Stimulated activated CD4-positive, alpha-beta T cell treated with anti-CD3 and anti-CD28 coated beads, Interleukin-15, amount 100 ng/mL, for 24 hours (primary cell): ENCODE data around the gene FLRT1.
"Not testable (repeated sequence)": the region's sequence is repeated elsewhere in the genome, so short reads cannot be mapped to it uniquely, and the experiment has no call there.

Experiments
- DNase-seq: peaks from one replicate; pipeline ENCODE4 v3.0.0-alpha.2; 2020

The FLRT1 gene

DNA sequence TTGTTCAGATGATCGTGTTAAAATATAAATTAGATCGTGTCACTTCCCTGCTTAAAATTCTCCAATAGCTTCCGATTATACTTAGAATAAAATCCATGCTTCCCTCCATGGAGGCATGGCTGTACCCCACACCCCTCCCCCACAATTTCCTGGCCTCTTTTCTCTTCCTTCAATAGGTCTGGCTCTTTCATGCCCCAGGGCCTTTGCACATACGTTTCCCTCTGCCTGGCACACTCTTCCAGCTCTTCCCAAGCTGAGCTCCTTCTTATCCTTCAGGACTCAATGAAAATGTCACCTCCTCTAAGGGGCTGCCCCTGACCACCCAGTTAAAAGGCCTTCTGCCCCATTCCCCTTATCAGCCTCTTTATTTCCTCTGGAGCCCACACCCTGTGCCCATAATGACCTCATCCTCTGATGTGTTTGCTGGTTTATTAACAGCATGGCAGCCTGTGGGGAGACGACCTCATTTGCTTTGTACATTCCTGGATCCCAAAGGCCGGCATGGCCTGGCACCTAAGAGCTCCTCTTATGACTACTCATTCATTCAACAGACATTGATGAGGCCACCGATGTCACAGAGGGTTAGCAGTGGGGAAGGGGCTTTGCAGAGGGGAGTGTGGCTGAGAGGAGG is 9.0 kb upstream of the FLRT1 start:
- no peak for DNase-seq

- no peak for DNase-seq
Observed at GRCh38 chr11:64027651-64028397, 7.9 kb upstream of the FLRT1 start.

- DNase-seq, result peak; percentile 27
Observed at GRCh38 chr11:64028398-64029115, 7.2 kb upstream of the FLRT1 start.

DNA sequence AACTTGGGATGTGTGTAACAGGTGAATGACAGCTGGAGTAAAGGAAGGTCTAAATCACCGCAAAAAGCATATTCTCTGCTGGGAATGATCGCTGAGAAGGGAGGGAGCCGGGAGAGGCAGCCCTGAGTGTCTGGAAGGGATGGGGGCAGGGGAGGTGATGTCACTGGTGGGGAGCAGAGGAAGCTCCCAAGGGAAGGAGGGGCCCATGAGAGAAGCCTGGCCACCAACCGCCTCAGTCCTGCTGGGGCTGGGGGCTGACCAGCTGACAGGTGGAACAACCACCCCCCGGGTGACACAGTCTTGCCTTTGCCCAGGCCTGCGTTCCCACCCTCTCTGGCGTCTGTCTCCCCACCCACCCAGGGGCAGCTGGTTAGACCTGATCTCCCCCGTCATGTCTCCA is 6.0 kb upstream of the FLRT1 start:
- no peak for DNase-seq

DNA sequence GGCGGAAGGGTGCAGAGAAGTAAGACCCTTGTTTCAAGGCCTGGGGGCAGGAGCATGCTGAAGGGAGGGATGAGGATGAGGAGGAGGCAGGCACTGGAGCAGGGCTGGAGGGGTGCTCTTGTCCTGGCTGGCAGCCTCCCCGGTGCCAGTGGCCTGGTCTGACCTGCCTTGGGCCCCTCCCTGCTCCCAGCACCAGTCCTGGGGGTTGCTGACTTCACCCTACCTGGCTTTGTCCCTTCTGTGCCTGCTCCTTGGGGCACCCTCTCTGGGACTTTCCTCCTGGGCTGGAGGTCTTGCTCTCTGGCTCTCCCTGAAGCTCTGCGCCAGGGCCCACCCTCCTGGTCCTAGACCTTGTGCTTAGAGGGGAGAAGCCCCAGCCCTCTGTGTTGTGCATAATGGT is 4.7 kb upstream of the FLRT1 start:
- DNase-seq, result no peak

GRCh38 chr11:64032050-64032449 is 3.7 kb upstream of the FLRT1 start:
- no peak for DNase-seq

- DNase-seq, result no peak
Observed at GRCh38 chr11:64034411-64034811, 1.3 kb upstream of the FLRT1 start.

GRCh38 chr11:64035081-64035524 is 628 bp upstream of the FLRT1 start:
- DNase-seq, result no peak

GRCh38 chr11:64036087-64037026 is 626 bp downstream of the FLRT1 start:
- DNase-seq, result peak; percentile 23

DNA sequence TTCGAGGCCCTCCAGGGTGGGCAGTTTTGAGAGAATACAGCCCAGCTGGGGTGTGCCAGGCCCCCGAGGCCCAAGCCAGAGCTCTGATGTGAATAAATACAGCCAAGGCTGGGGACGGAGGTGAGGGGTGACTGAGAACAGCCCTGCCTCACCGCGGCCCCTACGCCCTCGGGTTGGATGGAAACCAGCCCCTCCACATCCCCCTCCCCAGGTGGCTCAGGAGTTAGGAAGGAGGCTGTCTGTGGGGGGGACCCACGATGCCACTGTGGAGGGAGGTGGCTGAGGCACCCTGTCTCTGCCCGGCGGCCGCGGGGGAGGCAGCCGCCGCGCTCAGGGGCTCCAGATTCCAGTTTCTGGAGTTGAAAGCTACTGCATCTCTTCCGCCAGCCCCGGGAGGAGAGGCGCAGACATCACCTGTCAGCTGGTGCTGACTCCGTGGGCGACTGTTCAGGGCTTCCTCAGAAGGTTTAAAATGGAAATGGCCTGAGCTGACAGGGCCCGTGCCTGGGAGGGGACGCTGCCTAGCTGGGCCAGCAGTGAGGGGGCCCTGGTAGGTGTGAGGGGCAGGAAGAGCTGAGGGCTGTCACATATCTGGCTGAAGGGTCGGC is 1.4 kb downstream of the FLRT1 start:
- peak; percentile 30 for DNase-seq

DNA sequence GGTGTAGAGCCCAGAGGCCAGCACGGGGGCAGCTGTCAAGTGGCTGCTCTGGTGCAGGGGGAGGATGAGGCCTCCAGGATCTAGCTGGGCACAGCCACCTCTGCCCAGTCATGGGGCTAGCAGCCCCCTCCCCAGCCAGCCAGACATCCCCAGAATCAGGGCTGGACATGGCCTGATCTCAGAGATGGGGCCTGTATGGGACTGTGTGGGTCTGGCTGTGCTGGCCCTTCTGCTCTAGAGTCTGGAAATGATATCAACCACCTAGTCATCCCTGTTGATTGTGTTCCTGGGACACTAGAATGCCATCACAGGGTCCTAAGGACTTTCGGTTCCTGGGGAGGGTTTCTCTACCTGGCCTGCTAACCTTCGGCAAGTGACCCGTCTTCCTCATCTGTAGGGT is 2.8 kb downstream of the FLRT1 start:
- no peak for DNase-seq

DNA sequence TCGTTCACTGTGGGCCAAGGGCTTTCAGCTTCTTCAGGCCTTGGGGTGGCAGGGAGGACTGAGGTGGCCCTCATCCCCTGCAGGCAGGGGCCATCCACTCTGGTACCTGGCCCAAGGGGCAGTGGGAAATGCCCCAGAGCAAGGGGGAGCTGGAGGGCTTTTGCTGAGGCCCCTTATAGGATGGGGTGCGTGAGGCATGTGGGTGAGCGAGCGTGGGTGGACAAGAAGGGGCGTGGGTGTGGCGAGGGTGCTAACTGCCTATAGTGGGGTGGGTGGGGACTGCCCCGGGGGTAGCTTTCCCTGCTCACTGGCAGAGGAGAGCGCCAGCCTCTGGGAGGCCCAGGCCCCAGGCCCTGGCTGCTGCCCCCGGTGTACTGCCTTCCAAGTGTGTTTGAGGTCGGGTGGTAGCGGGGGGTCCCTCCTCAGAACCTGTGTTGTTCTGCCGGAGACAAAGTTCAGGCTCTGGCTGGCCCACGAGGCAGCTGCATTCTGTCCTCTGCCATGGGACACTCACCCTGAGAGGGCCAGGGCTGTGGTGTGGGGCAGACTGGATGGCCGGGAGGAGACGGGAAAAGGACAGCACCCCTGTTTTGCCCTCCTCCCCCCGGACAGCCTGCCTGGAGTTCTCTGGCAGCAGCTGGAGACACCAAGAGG is 3.4 kb downstream of the FLRT1 start:
- DNase-seq, result no peak

- no peak for DNase-seq
Observed at GRCh38 chr11:64040684-64041322, 5.1 kb downstream of the FLRT1 start.

DNA sequence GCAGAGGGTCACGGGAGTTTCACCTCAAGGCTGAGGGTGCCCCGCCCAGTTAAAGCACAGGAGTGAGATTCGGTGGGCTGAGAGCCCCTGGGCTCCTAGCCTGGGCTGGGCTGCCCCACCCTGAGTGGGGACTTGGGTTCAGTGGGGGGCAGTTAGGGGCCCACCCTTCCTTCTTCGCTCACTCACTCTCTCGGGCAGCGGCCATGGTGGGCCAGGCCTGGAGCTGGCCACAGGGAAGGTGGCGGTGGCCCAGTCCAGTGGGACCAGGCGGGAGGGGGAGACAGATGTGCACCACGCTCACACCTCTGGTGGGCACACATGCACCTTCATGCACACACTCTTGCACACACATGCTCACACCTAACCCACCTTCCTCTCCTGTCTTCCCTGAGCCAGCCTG is 6.1 kb downstream of the FLRT1 start:
- DNase-seq, result no peak

DNA sequence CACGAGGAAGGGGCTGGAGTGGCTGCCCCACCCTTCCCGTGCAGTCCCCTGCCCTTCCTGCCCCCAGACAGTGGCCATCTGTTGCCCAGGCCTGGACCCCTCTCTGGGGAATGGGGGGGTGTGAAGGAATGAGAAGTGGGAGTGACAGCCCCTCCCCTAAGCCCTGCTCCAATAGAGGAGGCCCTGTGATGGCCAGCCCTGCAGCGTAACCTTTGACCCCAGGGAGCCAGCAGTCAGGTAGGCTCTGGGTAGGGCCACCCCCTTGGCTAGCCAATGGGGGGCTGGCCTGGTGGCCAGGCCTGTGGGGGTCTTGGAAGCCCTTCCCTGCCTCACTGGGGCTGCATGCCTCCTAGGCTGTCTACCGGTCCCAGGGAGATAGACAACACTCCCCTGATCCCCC is 6.6 kb downstream of the FLRT1 start:
- no peak for DNase-seq

DNA sequence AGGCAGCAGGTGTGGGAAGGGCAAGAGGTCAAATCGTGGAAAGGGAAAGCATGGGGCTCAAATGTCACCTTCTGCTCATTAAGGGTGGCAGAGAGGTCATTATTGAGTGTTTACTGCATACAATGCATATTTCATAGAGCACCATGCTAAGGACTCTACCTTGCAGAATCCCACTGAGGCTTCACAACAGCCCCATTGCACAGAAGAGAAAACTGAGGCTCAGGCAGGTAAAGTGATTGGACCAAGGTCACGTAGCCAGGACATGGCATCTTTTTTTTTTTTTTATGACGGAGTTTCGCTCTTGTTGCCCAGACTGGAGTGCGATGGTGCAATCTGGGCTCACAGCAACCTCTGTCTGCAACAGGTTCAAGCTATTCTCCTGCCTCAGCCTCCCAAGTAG is 7.8 kb downstream of the FLRT1 start:
- no peak for DNase-seq

GRCh38 chr11:64044730-64045393 is 9.1 kb downstream of the FLRT1 start:
- no peak for DNase-seq

GRCh38 chr11:64045700-64046099 is 10.0 kb downstream of the FLRT1 start:
- DNase-seq, result no peak

DNA sequence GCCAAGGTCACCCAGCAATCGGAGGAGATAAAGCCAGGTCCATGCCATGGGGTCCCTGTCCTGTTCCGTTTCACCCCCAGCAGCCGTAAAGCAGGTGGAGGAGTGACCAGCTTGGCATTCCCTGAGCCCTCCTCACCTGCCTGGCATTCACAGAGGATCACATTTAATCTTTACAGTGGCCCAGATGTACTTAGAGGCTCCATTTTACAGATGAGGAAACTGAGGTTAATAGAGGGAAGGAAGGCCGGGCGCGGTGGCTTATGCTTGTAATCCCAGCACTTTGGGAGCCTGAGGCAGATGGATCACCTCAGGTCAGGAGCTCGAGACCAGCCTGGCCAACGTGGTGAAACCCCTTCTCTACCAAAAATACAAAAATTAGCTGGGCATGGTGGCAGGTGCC is 11.6 kb downstream of the FLRT1 start:
- DNase-seq, result not testable (repeated sequence)

GRCh38 chr11:64048042-64048854 is 12.5 kb downstream of the FLRT1 start:
- DNase-seq, result no peak
